Heart left ventricle (tissue), 16 donors: ENCODE measurements around the gene HOXA3. TPM values are rescaled to one million over a fixed set of nuclear protein-coding genes. Genes with fewer than 3 reads are reported as not detected.

ENCODE experiments used
- ATAC-seq, 4 donors: fragments of 200-7000 bp; cut with Tn5 transposase; one replicate each; pipeline ENCODE4 v1.9.1; 2020 to 2022; ENCODE audit warnings: moderate library complexity in 4 of 4, mild to moderate bottlenecking in 3 of 4, moderate number of reproducible peaks in 1 of 4
- DNase-seq, 5 donors: peaks; one replicate each; pipeline ENCODE4 v3.0.0-alpha.2; 2020
- H3K27ac ChIP-seq, 12 donors: fragments of 200-600 bp; sonication (generic) in 4 of 12; one replicate each; pipeline versions ENCODE4 v1.5.0 to v1.8.0; 2016 to 2022; ENCODE audit warnings: mild to moderate bottlenecking in 2 of 12
- H3K27me3 ChIP-seq, 9 donors: fragments of 200-600 bp; sonication (generic) in 2 of 9; one replicate each; pipeline versions ENCODE4 v1.5.1 to v1.8.0; 2016 to 2022; ENCODE audit warnings: mild to moderate bottlenecking in 3 of 9
- H3K36me3 ChIP-seq, 9 donors: fragments of 200-600 bp; sonication (generic) in 2 of 9; one replicate each; pipeline versions ENCODE4 v1.5.0 to v1.8.0; 2018 to 2022; ENCODE audit warnings: mild to moderate bottlenecking in 2 of 9
- H3K4me1 ChIP-seq, 12 donors: fragments of 200-600 bp; sonication (generic) in 4 of 12; one replicate each; pipeline versions ENCODE4 v1.5.0 to v1.8.0; 2016 to 2022; ENCODE audit warnings: mild to moderate bottlenecking in 3 of 12
- H3K4me3 ChIP-seq, 12 donors: fragments of 200-600 bp; sonication (generic) in 4 of 12; one replicate each; pipeline versions ENCODE4 v1.5.0 to v1.8.0; 2017 to 2022; ENCODE audit warnings: mild to moderate bottlenecking in 9 of 12, moderate library complexity in 4 of 12
- H3K9me3 ChIP-seq, 12 donors: fragments of 200-600 bp; sonication (generic) in 4 of 12; one replicate each; pipeline versions ENCODE4 v1.5.0 to v1.8.0; 2016 to 2022; ENCODE audit warnings: mild to moderate bottlenecking in 1 of 12
- POLR2A ChIP-seq, 2 donors: fragments of 450-650 bp; IDR thresholded peaks; one replicate each; pipeline ENCODE4 v1.6.1; 2017; ENCODE audit warnings: antibody characterized with exemption in 2 of 2, mild to moderate bottlenecking in 2 of 2, moderate library complexity in 2 of 2
- WGBS, 4 donors: extraction: QIAGEN DNeasy Blood & Tissue Kit in 2 of 4; methylation state at CpG; one replicate each; pipeline versions ENCODE4 v1.1.5 to v1.1.7; 2013 to 2018; 5-methylcytosine and 5-hydroxymethylcytosine counted together
- intact Hi-C, 10 donors: fragments of 100-400 bp; cut with DNase I; formaldehyde crosslinking; loops; one replicate each; pipeline versions ENCODE4 v1.11.1 to v1.14.2; 2022
- polyA plus RNA-seq, 2 donors: library from polyadenylated mRNA; stranded (reverse); fragments of 200-250 nt; gene quantifications; one replicate each; pipeline ENCODE4 v1.2.3, GENCODE V29; 2013
- total RNA-seq, 9 donors: library from RNA; depleted of rRNA in 2 of 9; stranded (reverse); fragments of >200 nt in 2 of 9; fragmentation: NEBNext Ultra II Directional in 3 of 9; extraction: Animal tissue kit (Norgen Biotek cat#: 25700) in 3 of 9; gene quantifications; one replicate each; pipeline versions ENCODE4 v1.1.0 to v1.2.4, GENCODE V29; 2016 to 2023
- TF ChIP-seq, protein P1 (sequence below), 12 donors: fragments of 200-600 bp; sonication (generic) in 4 of 12; IDR thresholded peaks; one replicate each; pipeline versions ENCODE4 v1.5.0 to v1.8.0; 2018 to 2022; ENCODE audit warnings: antibody characterized with exemption in 12 of 12, mild to moderate bottlenecking in 5 of 12
- donor health status: ischemic (EF 13 %, LVEDD 7.1; RV severe dilation, severe dysfunction).
- donor health status: healthy with polysubstance abuse.
- donor health status: DM: no; HTN: yes; CAD: no.
- donor health status: DM: no; HTN: no; CAD: no.
- donor health status: ischemic (EF 25% LVEDD 6.9; RV normal size, moderate dysfunction).
- donor health status: ischemic (EF 25% LVEDD 5.7; RV mildly dilated, moderate dysfunction).
- donor health status: healthy.
- donor health status: DM: yes; HTN: yes; CAD: no.
- donor health status: ischemic (EF 35%, LVEDD 5.7; RV mildly dilated, moderate dysfunction).
- donor health status: nonischemic (EF 11% LVEDD 7.7; RV severe dilation, severe dysfunction).
- donor health status: DM: yes; HTN: yes; CAD: no.
- donor health status: PGD.
- donor health status: ischemic (EF 29% LVEDD 5.4; RV normal size, mild dysfunction).
- donor health status: nonischemic (EF 23%, LVEDD 6.1; RV moderate dilation, normal function).

HOXA3 gene
- total and polyA plus RNA-seq, 11 donors = 0.07 to 3.1 (median 0.64) TPM; not detected in 2

DNA sequence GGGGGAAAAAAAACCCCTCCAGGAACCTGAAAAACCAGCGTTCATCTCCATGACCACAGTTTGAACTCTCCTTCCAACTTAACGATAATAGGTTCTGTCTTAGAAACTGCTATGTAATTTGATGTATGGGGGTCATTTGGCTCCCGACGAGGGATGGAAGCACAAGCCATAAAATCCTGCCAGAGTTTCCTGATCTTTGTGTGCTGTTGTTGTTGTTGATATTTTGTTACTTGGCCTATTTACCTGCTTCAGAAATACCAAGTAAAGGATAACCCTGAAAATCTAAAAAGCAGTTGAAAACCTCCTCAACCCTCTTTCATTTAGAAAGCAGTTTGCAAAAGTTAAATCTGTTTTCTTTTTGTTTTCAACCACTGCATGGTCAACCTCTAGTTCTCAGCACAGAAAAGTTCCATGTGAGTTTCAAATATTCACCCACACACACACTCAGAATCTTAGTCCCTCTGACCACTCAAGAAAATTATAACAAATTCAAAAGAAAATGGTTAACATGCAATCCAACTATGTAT lies 40.6 kb downstream of the HOXA3 start:
- WGBS, 4 donors = 11 to 14% (median 12%) methylated on average over 4 of the region's 4 CpGs
- no peak overlapping the region for H3K4me3 ChIP-seq

DNA sequence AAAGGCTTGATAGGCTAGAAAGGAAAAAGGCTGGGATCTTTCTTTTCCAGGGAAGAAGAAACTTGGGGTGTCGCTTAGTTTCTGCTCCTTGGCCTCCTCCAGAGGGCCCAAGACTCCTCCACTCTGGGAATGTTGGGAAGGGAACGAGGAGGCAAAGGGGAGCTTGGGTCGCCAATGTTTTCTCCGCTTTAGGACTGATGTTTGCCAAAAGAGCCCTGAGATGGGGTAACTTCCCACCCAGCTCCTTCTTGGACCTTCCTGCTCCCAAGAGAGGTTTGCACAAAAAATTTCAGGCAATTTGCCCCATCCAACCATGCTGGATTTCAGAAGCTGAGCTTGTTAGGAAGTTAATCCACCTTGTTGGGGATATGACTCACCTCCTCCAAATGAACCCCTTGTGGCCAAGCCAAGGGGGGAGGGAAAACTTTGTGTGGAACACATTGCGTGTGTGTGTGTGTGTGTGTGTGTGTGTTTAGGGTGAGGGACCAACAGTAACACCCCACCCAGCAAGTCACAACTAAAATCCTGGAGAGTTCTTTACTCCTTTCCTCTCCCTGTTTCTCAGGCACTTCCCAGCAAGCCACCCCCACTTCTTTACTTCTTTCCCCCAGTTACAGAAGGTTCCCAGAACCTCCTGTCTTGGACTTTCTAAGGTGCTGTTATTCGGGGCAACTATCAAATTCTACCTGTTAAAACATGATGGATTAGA lies 41.2 kb downstream of the HOXA3 start:
- intact Hi-C loops = no loop called here
- no peaks in the 10 kb centered on the region for H3K9me3 ChIP-seq
- H3K4me1 ChIP-seq = peaks cover 0 to 47% (median 5%) of the 10 kb centered on the region in 12 donors
- ATAC-seq (no peak), DNase-seq (no peak)
- H3K4me3 ChIP-seq = no peak overlapping the region
- peak overlapping the region in 4 of 12 donors; percentile 20 to 93 (median 46) for H3K27ac ChIP-seq
- 18 to 31% (median 21%) methylated on average over 6 of the region's 6 CpGs for WGBS, 4 donors
- peaks cover 60 to 99% (median 89%) of the 10 kb centered on the region in 9 donors for H3K27me3 ChIP-seq
- no peaks in the 10 kb centered on the region for H3K36me3 ChIP-seq
- TF ChIP-seq, protein P1, sequence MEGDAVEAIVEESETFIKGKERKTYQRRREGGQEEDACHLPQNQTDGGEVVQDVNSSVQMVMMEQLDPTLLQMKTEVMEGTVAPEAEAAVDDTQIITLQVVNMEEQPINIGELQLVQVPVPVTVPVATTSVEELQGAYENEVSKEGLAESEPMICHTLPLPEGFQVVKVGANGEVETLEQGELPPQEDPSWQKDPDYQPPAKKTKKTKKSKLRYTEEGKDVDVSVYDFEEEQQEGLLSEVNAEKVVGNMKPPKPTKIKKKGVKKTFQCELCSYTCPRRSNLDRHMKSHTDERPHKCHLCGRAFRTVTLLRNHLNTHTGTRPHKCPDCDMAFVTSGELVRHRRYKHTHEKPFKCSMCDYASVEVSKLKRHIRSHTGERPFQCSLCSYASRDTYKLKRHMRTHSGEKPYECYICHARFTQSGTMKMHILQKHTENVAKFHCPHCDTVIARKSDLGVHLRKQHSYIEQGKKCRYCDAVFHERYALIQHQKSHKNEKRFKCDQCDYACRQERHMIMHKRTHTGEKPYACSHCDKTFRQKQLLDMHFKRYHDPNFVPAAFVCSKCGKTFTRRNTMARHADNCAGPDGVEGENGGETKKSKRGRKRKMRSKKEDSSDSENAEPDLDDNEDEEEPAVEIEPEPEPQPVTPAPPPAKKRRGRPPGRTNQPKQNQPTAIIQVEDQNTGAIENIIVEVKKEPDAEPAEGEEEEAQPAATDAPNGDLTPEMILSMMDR (IDR thresholded peaks at IDR 0.05) = no peak
- no peak for TF ChIP-seq POLR2A (IDR thresholded peaks at IDR 0.05)

More for the DNA sequence above, 40.6 kb downstream of the HOXA3 start:
- H3K4me1 ChIP-seq = peaks cover 0 to 41% (median 5%) of the 10 kb centered on the region in 12 donors
- no peaks in the 10 kb centered on the region for H3K9me3 ChIP-seq
- no peaks in the 10 kb centered on the region for H3K36me3 ChIP-seq
- intact Hi-C loops = no loop called here
- TF ChIP-seq, protein P1 (IDR thresholded peaks at IDR 0.05) = no peak
- no peak for TF ChIP-seq POLR2A (IDR thresholded peaks at IDR 0.05)
- DNase-seq (no peak), ATAC-seq (no peak)
- H3K27me3 ChIP-seq = peaks cover 60 to 99% (median 89%) of the 10 kb centered on the region in 9 donors
- H3K27ac ChIP-seq = peak overlapping the region in 4 of 12 donors; percentile 20 to 93 (median 46)

DNA sequence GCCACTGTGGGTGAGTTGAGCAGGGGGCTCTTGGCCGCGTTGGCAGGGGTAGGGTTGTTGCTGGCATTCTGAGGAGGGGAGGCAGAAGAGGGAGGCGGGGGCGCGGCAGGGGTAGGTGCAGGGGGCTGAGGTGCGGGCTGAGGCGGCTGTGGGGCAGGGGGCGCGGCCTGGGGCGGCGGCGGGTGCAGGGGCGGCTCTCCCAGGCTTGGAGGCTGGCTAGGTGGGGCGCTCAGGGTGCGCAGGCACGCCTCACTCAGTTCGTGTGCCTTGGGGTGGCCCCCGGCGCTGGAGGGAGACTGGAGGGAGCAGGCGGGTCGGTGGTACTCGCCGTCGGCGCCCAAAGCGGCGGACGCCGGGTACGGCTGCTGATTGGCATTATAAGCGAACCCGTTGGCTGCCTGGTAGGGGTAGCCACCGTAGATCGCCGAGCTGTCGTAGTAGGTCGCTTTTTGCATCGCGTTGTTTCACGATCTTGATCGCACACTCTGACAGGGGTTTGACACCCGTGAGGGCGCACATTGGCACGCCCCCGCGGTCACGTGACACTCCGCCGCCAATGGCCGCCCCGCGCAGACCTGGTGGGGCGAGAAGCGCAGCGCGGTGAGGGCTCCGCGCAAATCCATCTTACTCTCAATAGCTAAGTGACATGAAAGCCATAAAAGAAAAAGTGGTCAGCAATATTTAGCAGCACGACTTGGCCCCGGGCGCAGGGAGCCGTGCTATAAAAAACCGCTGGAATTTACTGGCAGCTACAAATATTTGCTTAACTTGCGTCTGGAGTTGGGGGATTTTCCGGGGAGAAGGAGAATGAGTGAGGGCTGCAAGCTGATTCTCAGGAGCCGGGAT lies 42.0 kb downstream of the HOXA3 start:
- intact Hi-C loops = no loop called here
- no peaks in the 10 kb centered on the region for H3K36me3 ChIP-seq
- TF ChIP-seq, protein P1 (IDR thresholded peaks at IDR 0.05) = no peak
- no peak for TF ChIP-seq POLR2A (IDR thresholded peaks at IDR 0.05)
- peaks cover 63 to 99% (median 89%) of the 10 kb centered on the region in 9 donors for H3K27me3 ChIP-seq
- H3K4me3 ChIP-seq = no peak overlapping the region
- H3K4me1 ChIP-seq = peaks cover 0 to 44% (median 5%) of the 10 kb centered on the region in 12 donors
- H3K27ac ChIP-seq = peak overlapping the region in 3 of 12 donors; percentile 35 to 93 (median 58)
- H3K9me3 ChIP-seq = no peaks in the 10 kb centered on the region
- no peak for ATAC-seq
- no peak for DNase-seq
- WGBS, 4 donors = 17 to 36% (median 23%) methylated on average over 38 to 66 of the region's 66 CpGs
